Activated CD8-positive, alpha-beta memory T cell treated with anti-CD3 and anti-CD28 coated beads, Interleukin-2, amount 50 U/mL, for 4 hours (primary cell): ENCODE measurements around the gene ARHGAP12.

Experiments
- DNase-seq: peaks from one replicate; pipeline ENCODE4 v3.0.0-alpha.2; 2020

Gene ARHGAP12

DNA sequence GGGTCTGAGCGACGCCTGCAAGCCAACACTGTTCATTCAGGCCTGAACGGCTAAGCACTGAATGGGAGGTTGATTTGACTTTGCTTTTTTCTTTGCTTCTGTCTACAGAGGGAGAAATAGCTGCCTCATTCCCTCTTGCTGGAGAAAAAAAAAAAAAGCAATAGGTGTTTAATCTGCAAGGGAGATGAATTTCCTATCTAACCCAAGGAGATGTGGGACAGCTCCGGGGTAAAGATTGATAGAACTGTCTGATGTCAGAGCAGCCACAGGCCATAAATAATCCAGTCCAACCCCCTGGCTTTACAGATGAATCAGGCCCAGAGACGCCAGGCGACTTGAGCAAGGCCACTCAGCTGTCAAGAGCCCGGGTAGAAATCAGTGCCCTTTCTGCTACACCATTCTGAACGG is 168.0 kb downstream of the ARHGAP12 start:
- DNase-seq = no peak

DNA sequence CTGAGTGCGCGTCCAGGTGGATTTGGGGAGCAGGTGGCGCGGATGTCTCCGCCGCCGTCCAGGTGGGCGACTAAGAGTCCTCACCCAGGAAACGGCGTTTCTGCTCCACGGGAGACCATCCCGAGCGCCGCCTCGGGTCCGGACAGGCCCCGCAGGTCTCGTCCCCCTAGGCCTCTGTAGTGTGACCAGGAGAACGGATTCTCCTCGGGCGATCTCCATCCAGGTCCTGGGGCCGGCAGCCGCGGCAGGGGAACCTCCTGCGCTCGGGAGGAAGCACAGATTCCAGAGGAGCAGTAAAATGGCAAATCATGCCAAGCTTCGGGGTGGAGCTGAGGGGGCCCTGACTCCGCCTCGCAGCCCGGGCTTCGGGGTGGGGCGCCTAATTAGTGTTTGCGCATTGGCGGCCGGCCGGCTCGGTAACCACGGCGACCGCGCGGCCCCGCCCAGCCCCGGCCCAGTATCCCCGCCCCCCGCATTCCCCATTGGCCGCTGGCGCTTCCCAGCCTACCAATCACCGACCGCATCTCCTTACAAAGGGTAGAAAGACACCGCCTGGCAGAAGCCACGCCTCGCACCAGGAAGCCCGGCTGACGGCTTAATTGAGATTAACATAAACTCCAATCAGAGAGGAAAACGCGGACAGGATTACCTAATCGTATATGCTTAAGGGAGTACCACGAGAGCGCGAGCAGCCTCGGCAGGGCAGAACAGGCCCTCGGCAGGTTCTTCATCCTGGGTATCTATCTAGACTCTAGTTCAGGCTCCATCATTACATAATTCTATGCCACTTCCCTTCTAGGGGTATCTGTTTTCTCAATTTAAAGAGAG is 168.6 kb downstream of the ARHGAP12 start:
- peak; percentile 93 for DNase-seq

DNA sequence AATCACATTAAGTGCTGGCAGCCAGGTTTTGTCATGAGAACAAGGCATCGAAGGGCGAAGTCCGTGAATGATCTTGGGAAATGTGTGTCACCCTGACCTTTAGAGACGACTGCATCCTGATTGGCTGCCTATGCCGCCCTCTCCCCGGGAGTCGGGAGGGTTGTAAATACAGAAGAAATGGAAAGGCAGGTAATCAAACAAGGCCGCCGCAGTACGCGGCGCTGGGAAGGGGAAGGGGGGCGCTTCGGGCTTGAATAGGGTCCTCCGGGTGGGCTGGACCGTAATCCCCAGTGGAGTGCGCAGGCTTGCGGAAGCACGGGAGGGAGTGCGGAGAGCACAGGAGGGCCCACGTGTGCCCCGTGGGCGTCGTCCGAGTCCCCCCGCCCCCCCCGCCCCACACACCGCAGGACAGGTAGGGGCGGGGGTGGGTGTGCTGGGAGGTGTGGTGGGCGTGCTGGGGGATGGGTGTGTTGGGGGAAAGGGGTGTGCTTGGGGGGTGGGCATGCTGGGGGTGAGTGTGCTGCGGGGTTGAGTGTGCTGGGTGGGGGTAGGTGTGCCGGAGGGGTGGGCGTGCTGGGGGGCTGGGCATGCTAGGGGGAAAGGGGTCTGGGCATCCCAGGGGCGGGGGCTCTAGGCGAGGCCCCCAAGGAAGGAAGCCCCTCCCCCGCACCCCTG is 169.4 kb downstream of the ARHGAP12 start:
- peak; percentile 74 for DNase-seq

- DNase-seq = no peak
These were observed 170.1 kb downstream of the ARHGAP12 start for GRCh38 chr10:31758495-31758894.

- no peak for DNase-seq
These were observed 170.8 kb downstream of the ARHGAP12 start for GRCh38 chr10:31757831-31758230.

DNA sequence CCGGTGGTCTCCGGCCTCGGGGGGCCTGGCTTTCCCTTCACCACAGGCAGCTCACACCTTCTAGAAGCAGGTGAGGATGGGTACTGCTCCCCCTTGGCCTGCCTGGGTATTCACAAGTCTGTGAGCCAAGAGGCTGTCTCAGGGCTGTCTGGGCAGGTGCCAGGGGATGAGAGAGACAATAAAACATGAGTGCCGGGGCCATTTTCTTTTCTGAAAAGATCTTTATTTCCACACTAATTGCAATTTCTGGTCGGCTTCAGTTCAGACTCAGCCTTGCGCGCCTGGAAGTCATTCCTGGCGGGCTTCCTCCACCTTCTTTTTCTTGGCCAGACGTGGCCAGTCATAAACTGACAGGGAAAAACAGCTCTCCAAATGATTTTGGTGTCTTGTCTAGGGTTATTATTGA is 171.2 kb downstream of the ARHGAP12 start:
- DNase-seq = no peak

DNA sequence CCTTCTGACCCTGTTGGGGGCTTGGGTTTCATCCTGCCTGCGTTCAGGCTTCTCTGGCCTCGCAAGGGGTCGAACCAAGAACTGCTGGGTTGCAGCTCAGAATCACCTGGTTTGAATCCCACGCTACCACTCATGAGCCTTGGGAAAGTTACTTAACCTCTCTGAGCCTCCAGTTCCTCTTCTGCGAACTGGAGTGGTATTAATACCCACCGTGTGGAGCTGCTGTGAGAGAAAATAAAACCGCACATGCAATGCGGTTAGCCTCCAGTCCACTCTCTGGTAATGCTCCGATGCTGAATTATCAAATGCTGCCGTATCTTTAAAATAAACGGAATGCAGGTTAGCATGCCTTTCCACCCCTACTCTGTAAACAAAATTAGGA is 171.9 kb downstream of the ARHGAP12 start:
- DNase-seq = no peak

- DNase-seq = no peak
These were observed 172.4 kb downstream of the ARHGAP12 start for GRCh38 chr10:31756101-31756728.
